WERI-Rb-1 (cell line): ENCODE results near the gene LAMB3.

Source experiments
- DNase-seq: peaks from one replicate; pipeline ENCODE4 v3.0.0-alpha.2; 2020
- H3K27ac ChIP-seq: fragments of 250-450 bp; sonication (Bioruptor Pico); 2 replicates; pipeline ENCODE4 v1.5.1; 2020; ENCODE audit warnings: mild to moderate bottlenecking, moderate library complexity
- H3K27me3 ChIP-seq: fragments of 250-450 bp; sonication (Bioruptor Pico); 2 replicates; pipeline ENCODE4 v1.5.1; 2021; ENCODE audit warnings: mild to moderate bottlenecking, low read depth, moderate library complexity; ENCODE audit not compliant: insufficient read depth, severe bottlenecking
- H3K36me3 ChIP-seq: fragments of 250-450 bp; sonication (Bioruptor Pico); 2 replicates; pipeline ENCODE4 v1.5.1; 2020; ENCODE audit warnings: mild to moderate bottlenecking, moderate library complexity
- H3K4me3 ChIP-seq: 2 replicates; pipeline ENCODE4 v1.5.1; 2011; ENCODE audit warnings: low read depth, mild to moderate bottlenecking, control low read depth, low read length
- H3K9me3 ChIP-seq: fragments of 250-450 bp; sonication (Bioruptor Pico); 2 replicates; pipeline ENCODE4 v1.5.1; 2021; ENCODE audit warnings: mild to moderate bottlenecking, moderate library complexity; ENCODE audit not compliant: severe bottlenecking
- CTCF ChIP-seq: IDR thresholded peaks from 2 replicates; pipeline ENCODE4 v1.5.1; 2011; ENCODE audit warnings: low read depth, mild to moderate bottlenecking, control low read depth, inconsistent platforms, low read length

LAMB3 gene

GRCh38 chr1:209624558-209625549 lies 27.4 kb downstream of the LAMB3 start:
- DNase-seq, result no peak
- Histone ChIP-seq H3K27ac (no peak overlapping the region), H3K36me3 (no peaks in the 10 kb centered on the region), H3K9me3 (no peaks in the 10 kb centered on the region), H3K27me3 (peaks cover 86% of the 10 kb centered on the region), H3K4me3 (no peak overlapping the region)
- no peak for TF ChIP-seq CTCF

DNA sequence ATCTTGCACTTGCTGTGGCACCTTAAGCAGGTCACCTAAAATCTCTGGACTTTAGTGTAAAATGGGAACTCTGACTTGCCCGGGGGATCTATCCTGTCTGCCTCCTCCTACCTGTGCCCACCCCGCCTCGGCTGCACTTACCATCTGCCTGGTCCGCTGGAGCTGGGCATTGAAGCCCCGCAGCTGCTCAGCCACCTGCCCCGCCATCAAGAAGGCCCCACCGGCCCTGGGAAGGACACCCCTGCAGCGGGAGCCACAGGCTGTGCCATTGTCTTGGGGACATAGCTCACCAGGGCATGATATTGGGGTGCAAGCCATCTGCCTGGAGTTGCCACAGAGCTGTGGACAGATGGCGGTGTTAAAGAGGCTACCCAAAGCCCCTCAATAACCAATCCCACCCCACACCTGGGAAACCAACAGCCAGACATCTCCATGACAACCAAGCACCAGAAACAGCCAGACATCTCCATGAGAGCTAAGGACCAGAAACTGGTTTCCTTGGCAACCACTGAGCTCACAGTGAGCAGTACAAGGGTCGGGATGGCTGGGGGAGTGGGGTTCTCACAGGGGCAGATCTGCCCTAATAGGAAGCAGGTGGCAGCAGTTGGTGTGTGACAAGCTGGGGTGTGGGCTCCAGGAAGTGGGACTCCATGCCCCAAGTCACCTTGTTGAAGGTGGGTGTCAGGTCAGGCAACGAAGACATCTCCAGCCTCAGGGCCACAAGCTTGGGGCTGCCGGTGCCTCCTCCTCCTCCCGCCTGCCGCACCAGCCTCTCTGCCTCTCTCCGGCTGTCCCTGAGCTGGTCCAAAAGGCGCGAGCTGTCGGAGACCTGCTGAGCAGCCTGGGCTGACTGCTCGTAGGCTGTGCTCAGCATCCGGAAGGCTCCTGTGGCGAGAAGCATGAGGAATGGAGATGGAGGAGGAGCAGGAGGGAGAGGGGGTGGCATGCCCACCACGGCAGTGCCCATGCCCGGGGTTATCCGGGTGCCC lies 29.1 kb downstream of the LAMB3 start:
- H3K9me3 ChIP-seq, result no peaks in the 10 kb centered on the region
- H3K4me3 ChIP-seq, result no peak overlapping the region
- no peaks in the 10 kb centered on the region for H3K36me3 ChIP-seq
- no peak overlapping the region for H3K27ac ChIP-seq
- no peak for TF ChIP-seq CTCF
- H3K27me3 ChIP-seq, result peaks cover 90% of the 10 kb centered on the region
- DNase-seq, result no peak

DNA sequence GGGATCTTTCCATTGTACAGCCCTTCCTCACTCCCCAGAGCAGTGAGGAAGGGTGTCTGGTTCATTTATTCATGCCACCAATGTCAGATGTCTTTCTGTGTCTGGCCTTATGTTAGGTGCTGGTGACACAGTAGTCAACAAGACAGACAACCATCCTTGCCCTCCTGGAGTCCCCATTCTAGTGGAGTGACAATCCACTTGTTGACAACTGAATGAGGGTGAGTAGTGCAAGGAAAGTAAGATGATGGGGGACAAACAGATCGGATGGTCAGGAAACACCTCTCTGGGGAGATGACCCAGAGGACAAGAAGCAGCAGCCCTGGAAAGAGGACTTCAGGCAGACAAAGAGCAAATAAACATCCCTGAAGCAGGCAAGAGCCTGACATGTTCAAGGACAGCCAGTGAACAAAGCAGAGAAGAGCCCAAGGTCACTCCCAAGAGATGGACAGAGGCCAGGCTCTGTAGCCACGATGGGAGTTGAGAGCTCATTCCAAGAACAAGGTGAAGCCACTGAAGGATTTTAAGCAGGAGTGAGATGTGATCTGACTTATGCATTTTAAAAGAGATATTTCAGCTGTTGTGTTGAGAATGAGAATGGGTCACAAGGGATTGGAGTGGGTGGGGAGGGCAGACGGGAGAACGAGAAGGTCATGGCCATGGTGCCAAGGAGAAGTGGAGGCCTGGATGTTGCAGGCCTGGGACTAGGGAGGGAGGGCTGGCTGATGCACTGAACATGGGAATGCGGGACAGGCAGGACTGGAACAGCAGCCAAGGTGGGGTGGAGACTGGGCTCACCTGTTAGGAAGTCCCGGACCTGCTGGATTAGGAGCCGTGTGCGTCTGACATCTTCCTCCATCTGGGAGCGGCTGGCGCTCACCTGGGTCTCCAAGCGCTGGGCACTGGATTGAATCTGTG lies 30.2 kb downstream of the LAMB3 start:
- Histone ChIP-seq H3K27ac (no peak overlapping the region), H3K9me3 (no peaks in the 10 kb centered on the region), H3K4me3 (no peak overlapping the region), H3K27me3 (peaks cover 90% of the 10 kb centered on the region), H3K36me3 (no peaks in the 10 kb centered on the region)
- TF ChIP-seq CTCF, result no peak
- no peak for DNase-seq

GRCh38 chr1:209621286-209621685 lies 30.9 kb downstream of the LAMB3 start:
- Histone ChIP-seq H3K27ac (no peak overlapping the region), H3K9me3 (no peaks in the 10 kb centered on the region), H3K27me3 (peaks cover 92% of the 10 kb centered on the region), H3K36me3 (no peaks in the 10 kb centered on the region), H3K4me3 (no peak overlapping the region)
- no peak for TF ChIP-seq CTCF
- DNase-seq, result no peak

DNA sequence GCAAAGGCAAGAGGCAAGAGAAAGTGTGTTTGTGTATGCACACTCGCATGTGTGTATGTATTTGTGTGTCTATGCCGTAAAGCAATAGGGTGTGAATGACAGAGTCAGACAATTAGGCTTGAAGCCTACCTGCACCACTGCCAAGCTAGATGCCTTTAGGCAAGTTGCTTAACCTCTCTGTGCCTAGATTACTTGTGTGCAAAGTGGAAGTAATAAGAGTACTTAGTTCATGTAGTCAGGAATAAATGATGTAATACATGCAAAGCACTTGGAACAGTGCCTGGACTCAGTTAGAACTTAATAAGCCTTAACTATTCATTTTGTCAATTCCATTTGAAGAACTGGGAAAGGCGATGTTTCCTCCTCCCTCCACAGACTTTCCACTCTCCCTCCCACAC lies 31.7 kb downstream of the LAMB3 start:
- Histone ChIP-seq H3K27ac (no peak overlapping the region), H3K36me3 (no peaks in the 10 kb centered on the region), H3K27me3 (peaks cover 92% of the 10 kb centered on the region), H3K4me3 (no peak overlapping the region), H3K9me3 (no peaks in the 10 kb centered on the region)
- TF ChIP-seq CTCF, result no peak
- no peak for DNase-seq
